ENCODE results near the gene ZDHHC5.

- no peak for TF ChIP-seq CTCF (IDR thresholded peaks at IDR 0.05)
- no peak for TF ChIP-seq ZFX (IDR thresholded peaks at IDR 0.05; ENCODE audit: borderline replicate concordance)
These were observed 43.7 kb downstream of the ZDHHC5 start, which contains the start of gene MED19 for GRCh38 chr11:57711414-57712255.
